ENCODE results near the gene SREBF2.

GRCh38 chr22:41899992-41900651, 67.2 kb downstream of the SREBF2 start:
- TF ChIP-seq POLR2AphosphoS5 (IDR thresholded peaks at IDR 0.05; ENCODE audit: low read depth, low read length) = no peak
- no peak for TF ChIP-seq TAF1 (IDR thresholded peaks at IDR 0.05; ENCODE audit: borderline replicate concordance, insufficient read depth, low read length)
- TF ChIP-seq SIN3A (IDR thresholded peaks at IDR 0.05; ENCODE audit: borderline replicate concordance, insufficient read depth, low read length) = no peak
- no peak for TF ChIP-seq FOXP2 (optimal IDR thresholded peaks at IDR 0.05; ENCODE audit: borderline replicate concordance, extremely low read depth, extremely low read length, insufficient read depth)
- no peak for TF ChIP-seq REST (IDR thresholded peaks at IDR 0.05; ENCODE audit: insufficient read depth in 1 of 2, low read depth in 2 of 2, low read length in 2 of 2)

All from PFSK-1 (cell line).